Measurements from ENCODE around the gene SLC22A8. TPM values are rescaled to one million over a fixed set of nuclear protein-coding genes. Genes with fewer than 3 reads are reported as not detected.

SLC22A8 gene
- total RNA-seq, 1 donor: not detected

GRCh38 chr11:62965574-62965973 is 50.1 kb downstream of the SLC22A8 start:
- TF ChIP-seq, protein P1, sequence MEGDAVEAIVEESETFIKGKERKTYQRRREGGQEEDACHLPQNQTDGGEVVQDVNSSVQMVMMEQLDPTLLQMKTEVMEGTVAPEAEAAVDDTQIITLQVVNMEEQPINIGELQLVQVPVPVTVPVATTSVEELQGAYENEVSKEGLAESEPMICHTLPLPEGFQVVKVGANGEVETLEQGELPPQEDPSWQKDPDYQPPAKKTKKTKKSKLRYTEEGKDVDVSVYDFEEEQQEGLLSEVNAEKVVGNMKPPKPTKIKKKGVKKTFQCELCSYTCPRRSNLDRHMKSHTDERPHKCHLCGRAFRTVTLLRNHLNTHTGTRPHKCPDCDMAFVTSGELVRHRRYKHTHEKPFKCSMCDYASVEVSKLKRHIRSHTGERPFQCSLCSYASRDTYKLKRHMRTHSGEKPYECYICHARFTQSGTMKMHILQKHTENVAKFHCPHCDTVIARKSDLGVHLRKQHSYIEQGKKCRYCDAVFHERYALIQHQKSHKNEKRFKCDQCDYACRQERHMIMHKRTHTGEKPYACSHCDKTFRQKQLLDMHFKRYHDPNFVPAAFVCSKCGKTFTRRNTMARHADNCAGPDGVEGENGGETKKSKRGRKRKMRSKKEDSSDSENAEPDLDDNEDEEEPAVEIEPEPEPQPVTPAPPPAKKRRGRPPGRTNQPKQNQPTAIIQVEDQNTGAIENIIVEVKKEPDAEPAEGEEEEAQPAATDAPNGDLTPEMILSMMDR (IDR thresholded peaks at IDR 0.05; ENCODE audit: extremely low read depth, low read depth, low read length): no peak
- peaks cover 7% of the 10 kb centered on the region for H3K27me3 ChIP-seq (ENCODE audit: insufficient read depth, low read length)
- no peaks in the 10 kb centered on the region for H3K36me3 ChIP-seq (ENCODE audit: insufficient read depth, low read length)
- no peaks in the 10 kb centered on the region for H3K9me3 ChIP-seq (ENCODE audit: low read depth, low read length)
- no peaks in the 10 kb centered on the region for H3K79me2 ChIP-seq (ENCODE audit: insufficient read depth, low read length)
- DNase-seq (ENCODE audit: insufficient read length, low spot score, missing footprints): no peak
- no peak overlapping the region for H3K4me2 ChIP-seq (ENCODE audit: insufficient read depth, low read length)
- no peak overlapping the region for H2AFZ ChIP-seq (ENCODE audit: low read length)
- no peaks in the 10 kb centered on the region for H4K20me1 ChIP-seq (ENCODE audit: insufficient read depth, low read length)
- H3K4me1 ChIP-seq (ENCODE audit: insufficient read depth, low read length): no peaks in the 10 kb centered on the region
- H3K4me3 ChIP-seq (ENCODE audit: insufficient read depth, low read length): no peak overlapping the region
- H3K27ac ChIP-seq (ENCODE audit: low read depth, low read length): no peak overlapping the region

- Histone ChIP-seq H3K27me3 (ENCODE audit: insufficient read depth, low read length) (no peaks in the 10 kb centered on the region), H2AFZ (ENCODE audit: low read length) (no peak overlapping the region), H3K79me2 (ENCODE audit: insufficient read depth, low read length) (no peaks in the 10 kb centered on the region), H3K4me2 (ENCODE audit: insufficient read depth, low read length) (no peak overlapping the region), H3K9me3 (ENCODE audit: low read depth, low read length) (no peaks in the 10 kb centered on the region), H4K20me1 (ENCODE audit: insufficient read depth, low read length) (no peaks in the 10 kb centered on the region), H3K4me1 (ENCODE audit: insufficient read depth, low read length) (no peaks in the 10 kb centered on the region), H3K27ac (ENCODE audit: low read depth, low read length) (no peak overlapping the region), H3K36me3 (ENCODE audit: insufficient read depth, low read length) (no peaks in the 10 kb centered on the region), H3K4me3 (ENCODE audit: insufficient read depth, low read length) (no peak overlapping the region)
- no peak for DNase-seq (ENCODE audit: insufficient read length, low spot score, missing footprints)
- TF ChIP-seq, protein P1 (IDR thresholded peaks at IDR 0.05; ENCODE audit: extremely low read depth, low read depth, low read length): no peak
Observed at GRCh38 chr11:62962391-62962790, 53.2 kb downstream of the SLC22A8 start.

- H2AFZ ChIP-seq (ENCODE audit: low read length): no peak overlapping the region
- H3K79me2 ChIP-seq (ENCODE audit: insufficient read depth, low read length): no peaks in the 10 kb centered on the region
- H3K27me3 ChIP-seq (ENCODE audit: insufficient read depth, low read length): no peaks in the 10 kb centered on the region
- no peaks in the 10 kb centered on the region for H3K4me1 ChIP-seq (ENCODE audit: insufficient read depth, low read length)
- no peak for DNase-seq (ENCODE audit: insufficient read length, low spot score, missing footprints)
- no peak overlapping the region for H3K27ac ChIP-seq (ENCODE audit: low read depth, low read length)
- H4K20me1 ChIP-seq (ENCODE audit: insufficient read depth, low read length): no peaks in the 10 kb centered on the region
- H3K4me3 ChIP-seq (ENCODE audit: insufficient read depth, low read length): no peak overlapping the region
- no peaks in the 10 kb centered on the region for H3K9me3 ChIP-seq (ENCODE audit: low read depth, low read length)
- H3K4me2 ChIP-seq (ENCODE audit: insufficient read depth, low read length): no peak overlapping the region
- TF ChIP-seq, protein P1 (IDR thresholded peaks at IDR 0.05; ENCODE audit: extremely low read depth, low read depth, low read length): no peak
- no peaks in the 10 kb centered on the region for H3K36me3 ChIP-seq (ENCODE audit: insufficient read depth, low read length)
Observed at GRCh38 chr11:62961017-62961570, 54.5 kb downstream of the SLC22A8 start.

DNA sequence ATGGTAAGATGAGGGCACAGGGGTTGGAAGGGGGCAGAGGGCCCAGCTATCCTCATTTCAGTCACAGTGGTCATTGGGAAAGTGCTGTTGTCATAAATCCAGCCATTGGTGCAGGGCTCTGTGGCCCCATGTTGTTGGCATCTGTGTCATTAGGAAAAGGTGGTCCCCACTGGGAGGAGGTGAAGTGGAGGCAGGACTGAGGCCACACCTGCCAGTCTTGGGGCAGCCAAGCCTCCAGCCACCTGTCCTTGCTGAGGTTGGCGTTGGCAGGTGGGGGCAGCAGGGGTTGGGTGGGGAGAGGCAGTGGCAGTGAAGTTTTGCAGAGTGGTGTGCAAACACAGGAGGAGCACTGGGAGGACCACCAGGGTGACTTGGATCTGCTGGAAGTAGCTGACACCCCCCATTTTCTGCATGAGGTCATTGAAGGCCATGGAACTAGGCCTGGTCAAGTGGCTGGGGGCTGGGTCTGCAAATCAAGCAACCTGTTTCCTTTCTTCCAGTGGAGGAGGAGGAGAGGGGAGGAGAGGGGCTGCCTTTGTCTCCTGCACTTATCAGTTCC is 56.1 kb downstream of the SLC22A8 start:
- no peak overlapping the region for H3K27ac ChIP-seq (ENCODE audit: low read depth, low read length)
- H3K36me3 ChIP-seq (ENCODE audit: insufficient read depth, low read length): no peaks in the 10 kb centered on the region
- no peaks in the 10 kb centered on the region for H4K20me1 ChIP-seq (ENCODE audit: insufficient read depth, low read length)
- H3K4me3 ChIP-seq (ENCODE audit: insufficient read depth, low read length): no peak overlapping the region
- no peak overlapping the region for H3K4me2 ChIP-seq (ENCODE audit: insufficient read depth, low read length)
- H3K4me1 ChIP-seq (ENCODE audit: insufficient read depth, low read length): no peaks in the 10 kb centered on the region
- no peaks in the 10 kb centered on the region for H3K9me3 ChIP-seq (ENCODE audit: low read depth, low read length)
- no peak overlapping the region for H2AFZ ChIP-seq (ENCODE audit: low read length)
- TF ChIP-seq, protein P1 (IDR thresholded peaks at IDR 0.05; ENCODE audit: extremely low read depth, low read depth, low read length): no peak
- no peak for DNase-seq (ENCODE audit: insufficient read length, low spot score, missing footprints)
- H3K27me3 ChIP-seq (ENCODE audit: insufficient read depth, low read length): no peaks in the 10 kb centered on the region
- H3K79me2 ChIP-seq (ENCODE audit: insufficient read depth, low read length): no peaks in the 10 kb centered on the region
